VCaP (cell line): Measurements from ENCODE around the gene LPCAT1.

Experiments
- H3K27ac ChIP-seq: fragments of 450-650 bp; 2 replicates; pipeline ENCODE4 v1.5.1; 2017
- CTCF ChIP-seq: fragments of 450-650 bp; conservative IDR thresholded peaks from 2 replicates; pipeline ENCODE4 v1.5.1; 2017; ENCODE audit warnings: mild to moderate bottlenecking, moderate library complexity

LPCAT1 gene

GRCh38 chr5:1443991-1444360, 79.8 kb downstream of the LPCAT1 start:
- no peak for TF ChIP-seq CTCF
- no peak overlapping the region for H3K27ac ChIP-seq

- no peak for TF ChIP-seq CTCF
- no peak overlapping the region for H3K27ac ChIP-seq
Observed at GRCh38 chr5:1443171-1443570, 80.6 kb downstream of the LPCAT1 start.

- no peak for TF ChIP-seq CTCF
- no peak overlapping the region for H3K27ac ChIP-seq
Observed at GRCh38 chr5:1442222-1443145, 81.3 kb downstream of the LPCAT1 start.

GRCh38 chr5:1441166-1441865, 82.4 kb downstream of the LPCAT1 start:
- TF ChIP-seq CTCF, result no peak
- H3K27ac ChIP-seq, result no peak overlapping the region

- no peak overlapping the region for H3K27ac ChIP-seq
- no peak for TF ChIP-seq CTCF
Observed at GRCh38 chr5:1440098-1440493, 83.7 kb downstream of the LPCAT1 start.

GRCh38 chr5:1439388-1440097, 84.2 kb downstream of the LPCAT1 start:
- H3K27ac ChIP-seq, result no peak overlapping the region
- no peak for TF ChIP-seq CTCF

- no peak overlapping the region for H3K27ac ChIP-seq
- no peak for TF ChIP-seq CTCF
Observed at GRCh38 chr5:1438871-1439270, 84.9 kb downstream of the LPCAT1 start.
